SHP77 (cell line): ENCODE data around the gene XPNPEP1.
A peak's percentile ranks its signal among the peaks of the same experiment; 100 is the strongest.

Experiments used
- DNase-seq, 2 experiments: peaks; one replicate each; lab custom pipeline; 2025; lab: John Stamatoyannopoulos, UW

The XPNPEP1 gene

DNA sequence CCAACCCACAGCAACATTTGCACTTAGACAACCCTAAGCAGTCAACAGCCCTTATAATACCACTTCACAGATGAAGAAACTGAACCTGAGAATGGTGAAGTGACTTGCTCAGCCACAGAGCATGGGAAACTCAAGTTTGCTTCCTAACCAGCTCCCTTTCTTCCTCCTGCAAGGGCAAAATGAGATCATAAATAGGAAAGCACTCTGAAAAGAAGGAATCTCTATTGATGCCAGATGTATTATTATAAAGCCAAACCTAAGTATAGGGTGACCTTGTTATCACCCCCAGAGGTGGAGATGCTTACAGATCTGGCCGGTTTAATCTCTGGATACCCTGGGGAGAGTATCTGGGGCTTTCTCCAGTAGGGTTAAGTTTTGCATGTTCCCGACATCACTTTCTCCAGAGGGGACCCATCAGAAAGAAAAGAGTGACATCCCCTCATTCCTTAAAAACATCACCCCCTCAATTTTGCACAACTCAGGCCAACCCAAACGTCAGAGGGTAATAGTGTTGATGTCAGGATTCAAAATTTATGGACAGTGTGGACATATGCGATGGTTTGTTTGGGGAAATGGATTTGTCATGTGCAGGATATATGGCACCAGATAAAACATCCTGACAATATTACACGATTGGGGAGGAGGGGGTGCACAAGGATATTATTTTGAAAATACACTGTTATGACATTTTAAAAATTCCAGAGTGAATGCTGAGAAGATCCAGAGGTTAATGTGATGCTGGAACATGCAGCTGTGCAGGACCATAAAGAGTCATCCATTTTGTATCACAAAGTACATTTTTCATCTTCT is 24.0 kb upstream of the XPNPEP1 start:
- no peak for DNase-seq

- no peak for DNase-seq
Observed at GRCh38 chr10:109946680-109947079, 23.4 kb upstream of the XPNPEP1 start.

GRCh38 chr10:109945473-109946177 is 22.3 kb upstream of the XPNPEP1 start:
- DNase-seq = no peak

GRCh38 chr10:109944613-109945012 is 21.3 kb upstream of the XPNPEP1 start:
- no peak for DNase-seq

- DNase-seq = no peak
Observed at GRCh38 chr10:109941236-109941862, 18.0 kb upstream of the XPNPEP1 start.

DNA sequence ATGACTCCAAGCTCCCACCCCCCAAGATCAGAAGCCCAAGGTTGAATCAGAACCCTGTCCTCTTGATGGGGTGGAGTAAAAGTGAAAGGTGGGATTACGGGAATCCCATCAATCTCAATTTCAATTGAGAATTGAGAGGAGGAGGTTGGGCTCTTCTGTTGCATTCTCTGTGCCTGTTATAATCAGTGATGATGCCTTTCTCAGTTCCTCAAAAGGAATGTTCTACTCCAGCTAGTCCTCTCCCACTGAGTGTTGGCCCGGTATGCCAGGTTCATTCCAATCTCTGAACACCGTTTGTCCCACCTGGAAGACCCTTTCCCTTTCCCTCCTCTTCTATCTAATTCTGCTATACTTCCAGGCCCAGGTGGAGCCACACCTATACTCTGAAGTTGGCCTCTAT is 17.2 kb upstream of the XPNPEP1 start:
- DNase-seq = no peak

- no peak for DNase-seq
Observed at GRCh38 chr10:109940117-109940516, 16.8 kb upstream of the XPNPEP1 start.

GRCh38 chr10:109939315-109939961 is 16.1 kb upstream of the XPNPEP1 start:
- no peak for DNase-seq

DNA sequence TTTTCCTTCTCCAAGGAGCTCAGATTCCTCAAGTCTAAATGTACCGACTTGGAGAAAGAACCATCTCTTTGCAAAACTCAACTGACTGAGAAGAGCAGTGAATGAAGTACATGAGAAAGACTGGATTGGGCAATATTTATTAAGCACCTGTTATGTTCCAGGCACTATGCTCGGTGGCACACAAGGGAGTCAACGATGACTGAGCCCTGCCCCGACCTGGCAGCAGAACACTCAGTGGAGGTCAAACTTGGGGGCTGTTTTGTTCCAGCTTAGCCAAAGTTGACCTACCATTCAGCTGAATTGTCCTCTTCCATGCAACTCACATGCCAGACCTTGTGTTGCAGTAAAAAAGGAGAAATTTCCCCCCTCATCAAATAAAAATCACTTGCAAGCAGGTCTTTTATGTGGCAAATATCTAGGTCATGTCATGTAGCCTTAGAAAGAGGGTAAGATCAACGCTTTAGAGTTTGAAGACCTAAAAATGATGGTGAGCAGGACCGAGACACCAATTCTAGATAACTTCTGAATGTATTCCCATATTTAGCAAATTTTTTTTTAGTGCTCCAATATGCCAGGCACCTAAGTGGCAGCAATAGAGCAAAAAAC is 14.3 kb upstream of the XPNPEP1 start:
- no peak for DNase-seq

- peak; percentile 41 to 54 for DNase-seq
Observed at GRCh38 chr10:109934958-109935793, 11.9 kb upstream of the XPNPEP1 start.

- no peak for DNase-seq
Observed at GRCh38 chr10:109933984-109934565, 10.8 kb upstream of the XPNPEP1 start.

DNA sequence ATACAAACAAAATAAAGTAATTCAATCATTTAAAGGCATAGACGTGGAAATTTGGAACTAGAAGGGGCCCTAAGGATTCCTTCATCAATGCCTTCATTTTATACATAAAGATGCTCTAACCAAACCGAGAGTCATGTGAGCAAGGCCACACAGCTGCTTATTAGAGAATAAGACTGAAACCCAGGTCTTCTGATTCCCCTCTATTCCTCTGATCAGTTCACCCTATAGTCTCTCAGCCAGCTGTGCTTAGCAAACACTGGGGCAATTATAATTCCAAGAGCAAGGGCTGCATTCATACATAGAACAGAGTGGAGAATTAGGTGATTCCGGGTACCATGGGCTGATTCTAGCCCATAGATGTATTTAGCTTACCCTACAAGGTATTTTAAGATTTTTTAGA is 9.7 kb upstream of the XPNPEP1 start:
- DNase-seq = no peak

DNA sequence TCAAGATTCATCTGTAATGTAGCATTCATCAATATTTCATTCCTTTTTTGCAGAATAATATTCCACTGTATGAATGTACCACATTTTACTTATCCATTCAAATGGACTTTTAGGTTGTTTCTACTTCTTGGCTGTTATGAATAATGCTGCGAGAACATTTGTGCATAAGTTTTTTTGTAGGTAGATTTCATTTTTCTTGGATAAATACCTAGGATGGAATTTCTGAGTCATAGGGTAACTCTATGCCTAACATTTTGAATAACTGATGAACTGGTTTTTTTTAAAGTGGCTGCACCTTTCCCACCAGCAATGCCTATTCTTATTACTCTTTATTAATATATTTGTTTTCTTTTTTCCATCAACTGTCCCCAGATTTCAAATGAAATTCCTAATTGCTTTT is 9.1 kb upstream of the XPNPEP1 start:
- no peak for DNase-seq

DNA sequence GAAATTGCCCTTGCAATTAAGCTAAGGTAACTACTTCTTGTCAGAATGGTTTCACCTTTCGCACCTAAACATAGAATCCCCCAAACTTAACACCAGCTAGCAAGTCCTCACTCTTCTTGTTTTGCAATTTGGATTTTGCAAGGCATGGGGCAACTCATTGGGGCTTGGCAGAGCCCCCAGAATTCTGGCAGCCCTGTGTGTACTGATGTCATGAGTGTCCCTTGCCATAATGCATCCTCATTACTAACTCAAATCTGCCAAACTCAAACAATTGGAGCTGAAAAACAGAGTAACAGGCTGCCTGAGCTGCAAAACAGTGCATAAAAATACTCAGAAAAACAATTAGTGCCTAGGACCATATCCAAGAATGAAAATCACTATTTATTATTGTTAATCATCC is 7.9 kb upstream of the XPNPEP1 start:
- DNase-seq = no peak

DNA sequence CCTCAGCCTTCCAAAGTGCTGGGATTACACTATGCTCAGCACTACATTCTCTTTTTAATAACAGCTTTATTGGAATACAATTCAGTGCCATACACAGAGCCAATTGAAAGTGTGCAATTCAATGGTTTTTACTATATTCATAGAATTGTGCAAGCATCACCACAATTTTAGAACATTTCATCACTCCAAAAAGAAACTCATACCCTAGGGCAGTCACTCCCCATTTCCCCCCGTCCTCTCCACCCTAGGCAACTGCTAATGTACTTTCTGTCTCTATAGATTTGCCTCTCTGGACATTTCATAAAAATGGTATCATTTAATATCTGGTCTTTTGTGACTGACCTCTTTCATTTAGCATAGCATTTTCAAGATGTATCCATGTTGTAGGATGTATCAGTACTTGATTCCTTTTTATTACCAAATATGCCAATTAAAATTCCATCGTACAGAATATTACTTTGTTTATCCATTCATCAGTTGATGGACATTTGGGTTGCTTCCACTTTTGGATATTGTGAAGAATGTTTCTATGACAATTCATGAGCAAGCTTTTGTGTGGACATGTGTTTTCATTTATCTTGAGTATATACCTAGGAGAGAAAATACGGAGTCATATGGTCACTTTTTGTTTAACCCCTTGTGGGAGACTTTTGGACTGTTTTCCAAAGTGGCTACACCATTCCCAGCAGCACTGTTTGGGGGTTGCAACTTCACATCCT is 6.3 kb upstream of the XPNPEP1 start:
- DNase-seq = no peak

GRCh38 chr10:109928475-109928891 is 5.2 kb upstream of the XPNPEP1 start:
- no peak for DNase-seq

DNA sequence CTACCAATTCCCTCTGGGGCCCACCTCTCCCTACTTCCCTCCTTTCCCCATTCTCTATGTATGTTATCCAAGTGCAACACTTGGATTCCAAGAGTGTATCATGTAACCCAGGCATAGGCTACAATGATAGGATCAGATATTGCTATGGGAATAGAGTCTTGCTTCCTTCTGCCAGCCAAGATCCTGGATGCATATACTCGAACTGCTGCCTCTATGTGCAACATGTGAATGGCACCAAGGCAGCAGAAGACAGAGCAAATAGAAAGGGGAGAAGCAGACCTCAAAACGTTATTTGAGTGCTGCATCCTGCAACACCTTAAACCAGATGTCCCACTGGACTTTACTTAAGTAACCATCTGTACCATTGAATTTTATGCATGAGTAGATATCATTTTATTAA is 3.5 kb upstream of the XPNPEP1 start:
- no peak for DNase-seq

- DNase-seq = no peak
Observed at GRCh38 chr10:109926061-109926745, 2.9 kb upstream of the XPNPEP1 start.

GRCh38 chr10:109924967-109925620 is 1.8 kb upstream of the XPNPEP1 start:
- no peak for DNase-seq
